GM12875 (cell line): Measurements from ENCODE around the gene ARHGEF19.
A peak's percentile ranks its signal among the peaks of the same experiment; 100 is the strongest.

Source experiments
- H3K4me3 ChIP-seq: one replicate; pipeline ENCODE4 v1.5.1; 2011; ENCODE audit warnings: low read depth, low read length, control low read depth
- TF ChIP-seq, protein P1 (sequence below): IDR thresholded peaks from 2 replicates; pipeline ENCODE4 v1.5.1; 2011; ENCODE audit warnings: low read depth, mild to moderate bottlenecking, control low read depth, inconsistent platforms, low read length, moderate library complexity, borderline replicate concordance; ENCODE audit not compliant: insufficient read depth

ARHGEF19 gene

DNA sequence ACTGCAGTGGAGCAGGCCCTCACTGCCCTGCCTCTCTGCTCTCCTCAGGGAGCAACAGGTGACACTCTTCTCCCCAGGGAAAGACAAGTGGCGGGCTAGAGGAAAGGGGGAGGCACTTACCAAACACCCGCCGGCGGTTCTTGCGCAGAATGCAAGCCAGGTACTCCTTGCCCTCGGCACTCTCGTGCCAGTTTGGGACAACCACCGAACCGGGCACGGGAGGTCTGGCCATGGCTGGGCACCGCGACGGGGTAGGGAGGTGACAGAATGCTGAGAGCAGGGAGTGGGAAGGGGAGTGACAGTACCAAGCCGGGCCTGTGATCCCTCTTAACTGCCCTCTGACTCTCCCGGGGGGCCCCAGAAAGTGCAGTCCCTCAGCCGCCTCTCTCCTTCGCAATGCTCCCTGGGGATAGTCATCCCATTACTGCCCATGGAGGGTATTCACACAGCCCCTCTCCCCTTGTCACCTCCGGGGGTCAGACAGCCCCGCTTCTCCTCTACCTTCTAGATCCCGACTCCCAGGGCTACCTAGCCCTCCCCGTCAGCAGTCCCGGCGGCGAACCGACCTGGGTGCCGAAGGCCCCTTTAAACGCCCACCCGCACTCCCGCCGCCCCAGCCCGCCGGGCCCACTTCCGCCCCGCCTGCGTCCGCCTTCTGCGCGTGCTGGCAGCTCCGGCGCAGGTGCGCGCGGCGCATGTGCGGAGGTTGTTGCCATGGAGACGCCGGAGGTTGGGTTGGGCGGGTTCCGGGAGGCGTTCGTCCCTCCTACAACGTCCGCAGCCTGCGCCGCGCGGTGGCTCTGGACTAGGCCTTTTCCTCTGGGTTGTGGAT, 24.3 kb upstream of the ARHGEF19 start, which contains the start of gene CPLANE2:
Gene CPLANE2 (minus strand): TSS at position 673 of the 832 bp plus-strand sequence. CDS start 441 bp downstream, at position 232.
- H3K4me3 ChIP-seq: peak within 1 kb of the TSS; percentile 96
- TF ChIP-seq, protein P1, sequence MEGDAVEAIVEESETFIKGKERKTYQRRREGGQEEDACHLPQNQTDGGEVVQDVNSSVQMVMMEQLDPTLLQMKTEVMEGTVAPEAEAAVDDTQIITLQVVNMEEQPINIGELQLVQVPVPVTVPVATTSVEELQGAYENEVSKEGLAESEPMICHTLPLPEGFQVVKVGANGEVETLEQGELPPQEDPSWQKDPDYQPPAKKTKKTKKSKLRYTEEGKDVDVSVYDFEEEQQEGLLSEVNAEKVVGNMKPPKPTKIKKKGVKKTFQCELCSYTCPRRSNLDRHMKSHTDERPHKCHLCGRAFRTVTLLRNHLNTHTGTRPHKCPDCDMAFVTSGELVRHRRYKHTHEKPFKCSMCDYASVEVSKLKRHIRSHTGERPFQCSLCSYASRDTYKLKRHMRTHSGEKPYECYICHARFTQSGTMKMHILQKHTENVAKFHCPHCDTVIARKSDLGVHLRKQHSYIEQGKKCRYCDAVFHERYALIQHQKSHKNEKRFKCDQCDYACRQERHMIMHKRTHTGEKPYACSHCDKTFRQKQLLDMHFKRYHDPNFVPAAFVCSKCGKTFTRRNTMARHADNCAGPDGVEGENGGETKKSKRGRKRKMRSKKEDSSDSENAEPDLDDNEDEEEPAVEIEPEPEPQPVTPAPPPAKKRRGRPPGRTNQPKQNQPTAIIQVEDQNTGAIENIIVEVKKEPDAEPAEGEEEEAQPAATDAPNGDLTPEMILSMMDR: no peak

GRCh38 chr1:16235944-16236510, 23.6 kb upstream of the ARHGEF19 start:
- H3K4me3 ChIP-seq: peak overlapping the region; percentile 96
- TF ChIP-seq, protein P1: peak; percentile 49; the same call in 1 of the 2 replicates

DNA sequence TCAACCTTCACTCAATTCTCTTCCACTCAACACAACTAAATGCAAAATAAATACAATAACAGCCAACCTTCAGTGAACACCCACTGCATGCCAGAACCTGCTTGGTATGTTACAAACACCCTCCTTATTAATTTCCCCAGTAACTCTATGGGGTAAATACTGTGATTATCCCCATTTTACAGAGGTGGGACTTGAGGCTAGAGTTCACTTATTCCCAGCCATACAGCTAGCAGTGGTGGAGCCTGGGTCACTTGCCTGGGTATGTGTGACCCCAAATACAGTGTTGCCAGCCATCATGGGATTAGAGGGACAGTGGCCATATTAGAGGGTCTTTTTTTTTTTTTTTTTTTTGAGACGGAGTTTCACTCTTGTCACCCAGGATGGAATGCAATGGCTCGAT, 22.9 kb upstream of the ARHGEF19 start:
- TF ChIP-seq, protein P1: no peak
- H3K4me3 ChIP-seq: no peak overlapping the region

DNA sequence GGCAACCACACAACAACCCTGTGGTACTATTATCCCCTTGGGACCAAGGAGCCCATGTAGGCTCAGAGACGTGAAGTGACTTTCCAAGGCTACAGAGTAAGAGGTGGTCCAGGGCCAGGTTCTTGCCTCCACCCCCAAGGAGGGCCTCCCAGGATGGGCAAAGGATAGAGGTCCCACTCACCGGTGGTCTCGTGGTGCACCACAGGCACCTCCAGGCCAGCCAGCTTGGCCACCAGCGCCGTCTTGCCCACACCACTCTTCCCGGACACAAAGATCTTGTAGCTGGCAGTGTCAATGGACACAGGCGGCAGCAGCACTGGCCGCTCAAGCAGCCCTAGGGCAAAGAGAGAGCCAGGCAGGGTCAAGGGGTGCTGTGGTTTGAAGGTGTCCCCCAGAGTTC, 21.0 kb upstream of the ARHGEF19 start:
- TF ChIP-seq, protein P1: no peak
- no peak overlapping the region for H3K4me3 ChIP-seq

- TF ChIP-seq, protein P1: no peak
- H3K4me3 ChIP-seq: no peak overlapping the region
Measured at GRCh38 chr1:16232316-16232710, 19.9 kb upstream of the ARHGEF19 start.

DNA sequence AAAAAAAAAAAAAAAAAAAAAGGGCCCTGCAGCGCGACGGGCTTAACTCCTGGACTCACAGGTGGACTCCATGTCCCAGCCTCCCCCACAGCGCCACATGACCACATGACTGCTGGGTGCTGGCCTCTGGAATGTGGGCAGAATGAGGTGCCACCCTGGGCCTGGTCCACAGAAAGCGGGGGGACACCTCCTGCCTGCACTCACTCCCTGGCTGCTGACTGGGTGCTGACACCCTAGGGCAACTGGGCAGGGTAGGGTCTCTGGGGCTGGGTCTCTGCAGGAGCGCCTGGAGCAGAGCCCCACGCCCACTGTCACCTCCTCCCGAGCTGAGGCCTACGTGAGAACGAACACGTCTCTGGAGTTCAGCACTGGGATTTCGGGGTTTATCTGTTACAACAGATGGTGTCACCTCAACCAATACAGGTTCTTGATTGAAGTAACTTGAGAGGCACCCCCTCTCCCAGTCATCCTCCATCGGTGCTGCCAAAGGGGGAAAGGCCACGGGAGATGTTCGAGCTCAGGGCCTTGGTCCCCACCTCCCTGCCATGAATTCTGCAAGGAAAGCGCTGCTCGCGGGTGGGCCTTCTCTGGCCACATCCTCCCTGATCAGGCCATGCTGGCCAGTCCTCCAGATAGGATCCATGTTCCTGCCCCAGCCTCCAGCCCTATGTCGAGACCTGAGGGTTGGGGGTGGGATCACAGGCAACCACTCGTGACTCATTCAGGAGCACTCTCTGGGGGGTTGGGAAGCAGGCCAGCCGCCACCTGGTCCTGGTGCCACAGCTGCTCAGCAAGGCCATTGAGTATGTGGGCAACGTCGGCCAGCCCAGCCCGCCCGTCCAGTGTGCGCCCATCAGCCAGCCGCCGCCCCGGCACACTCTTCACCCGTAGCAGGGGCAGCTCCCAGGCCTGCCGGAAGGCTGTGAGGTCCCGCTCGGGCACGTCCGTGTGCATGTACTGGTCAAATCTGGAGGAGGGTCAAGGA, 19.2 kb upstream of the ARHGEF19 start:
- TF ChIP-seq, protein P1: no peak
- no peak overlapping the region for H3K4me3 ChIP-seq
